ENCODE measurements around the gene LAMB1.

LAMB1 gene

DNA sequence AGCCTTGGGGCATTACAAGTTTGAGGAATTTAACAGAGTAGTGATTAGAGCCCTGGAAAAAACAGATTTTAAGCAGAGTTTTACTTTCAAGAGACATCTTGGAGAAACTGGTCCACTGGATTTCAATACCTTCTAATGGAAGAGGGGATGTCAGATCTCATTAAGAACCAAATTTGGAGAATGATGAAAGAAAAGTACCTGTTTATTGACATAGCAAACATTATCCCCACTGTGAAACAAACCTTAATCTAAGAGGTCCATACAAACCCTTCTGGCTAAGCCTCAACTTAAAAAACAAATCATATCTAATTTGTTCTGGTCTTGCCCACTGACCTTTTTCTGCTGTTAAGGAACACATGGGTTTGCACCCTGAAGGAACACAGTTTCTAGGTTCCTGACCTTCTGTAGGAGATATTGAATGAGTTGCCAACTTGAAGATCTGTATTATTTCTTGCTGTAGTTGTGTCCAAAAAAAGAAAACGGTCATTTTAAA, 53.5 kb downstream of the LAMB1 start:
- DNase-seq (ENCODE audit: extremely low read depth in 1 of 2, low read depth in 1 of 2), result no peak

DNA sequence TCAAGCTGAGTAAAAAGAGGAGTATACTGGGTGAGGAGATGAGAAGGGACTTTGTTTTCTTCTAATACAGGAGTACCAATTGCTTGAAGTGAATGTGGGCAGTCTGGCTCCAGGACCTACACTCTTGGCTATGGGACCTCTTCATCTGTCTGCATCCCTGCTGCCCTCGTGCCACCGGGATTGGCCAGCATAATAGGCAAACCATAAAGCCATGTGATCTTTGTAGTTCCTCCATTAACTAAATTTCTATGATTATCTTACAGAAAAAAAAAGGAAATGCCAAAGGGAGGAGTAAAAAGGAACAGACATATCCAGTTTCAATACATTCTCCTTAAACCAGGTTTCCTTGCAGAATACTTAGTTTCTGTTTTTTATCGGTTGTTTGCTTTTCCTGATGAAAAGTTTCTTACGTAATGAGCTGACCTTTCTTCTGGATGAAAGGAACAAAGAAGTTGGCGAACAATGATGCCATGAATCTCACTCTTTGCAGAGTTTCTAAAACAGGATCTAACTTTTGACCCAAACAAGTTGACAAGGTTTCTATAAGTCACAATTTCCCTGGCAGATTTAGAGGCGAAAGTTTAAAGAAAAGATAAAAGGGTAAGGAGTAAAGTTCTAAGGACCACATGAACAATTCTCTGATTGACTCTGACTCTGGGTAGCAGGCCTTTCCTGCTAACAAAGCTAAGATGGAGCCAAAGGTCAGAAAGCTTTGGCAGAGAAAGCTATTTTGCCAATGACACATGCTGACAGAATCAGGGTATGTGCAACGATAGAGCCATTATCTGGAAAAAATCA, 54.1 kb downstream of the LAMB1 start:
- DNase-seq (ENCODE audit: extremely low read depth in 1 of 2, low read depth in 1 of 2), result no peak

DNA sequence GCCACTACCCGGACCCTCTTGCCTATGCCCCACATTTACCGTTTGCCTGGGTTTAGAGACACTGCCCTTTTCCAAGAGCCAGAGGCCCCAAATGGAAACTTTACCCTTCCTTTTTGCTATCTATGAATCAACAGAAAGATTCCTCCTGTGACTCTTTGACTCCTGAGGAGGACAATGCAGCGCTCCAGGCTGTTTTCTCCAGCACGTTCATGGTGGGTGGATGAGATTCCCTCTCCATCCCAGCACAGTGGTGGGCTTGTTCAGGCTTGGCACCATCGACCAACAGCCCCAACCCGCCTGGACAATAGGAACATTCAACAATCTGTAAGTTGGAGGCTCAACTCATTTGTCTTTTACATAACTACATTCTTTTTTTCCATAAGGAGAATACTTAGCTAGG, 56.1 kb downstream of the LAMB1 start:
- no peak for DNase-seq (ENCODE audit: extremely low read depth in 1 of 2, low read depth in 1 of 2)

DNA sequence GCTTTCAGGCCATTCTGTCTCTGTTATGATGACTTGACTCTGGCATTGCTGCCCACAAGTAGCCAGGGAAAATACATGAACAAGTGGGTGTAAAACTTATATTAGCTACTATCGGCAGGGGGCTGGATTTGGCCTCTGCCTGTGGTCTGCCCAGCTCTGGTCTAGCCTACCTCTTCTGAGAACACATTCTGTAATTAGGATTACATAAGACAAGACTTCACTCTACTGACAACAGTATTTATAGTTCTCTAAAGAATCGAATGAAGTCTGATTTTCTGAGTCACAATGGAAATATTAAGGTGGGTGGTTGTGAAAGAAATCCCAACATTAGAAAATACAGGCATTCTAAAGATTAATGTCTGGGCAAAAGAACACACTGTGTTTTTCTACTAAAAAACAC, 56.5 kb downstream of the LAMB1 start:
- DNase-seq (ENCODE audit: extremely low read depth in 1 of 2, low read depth in 1 of 2), result no peak

DNA sequence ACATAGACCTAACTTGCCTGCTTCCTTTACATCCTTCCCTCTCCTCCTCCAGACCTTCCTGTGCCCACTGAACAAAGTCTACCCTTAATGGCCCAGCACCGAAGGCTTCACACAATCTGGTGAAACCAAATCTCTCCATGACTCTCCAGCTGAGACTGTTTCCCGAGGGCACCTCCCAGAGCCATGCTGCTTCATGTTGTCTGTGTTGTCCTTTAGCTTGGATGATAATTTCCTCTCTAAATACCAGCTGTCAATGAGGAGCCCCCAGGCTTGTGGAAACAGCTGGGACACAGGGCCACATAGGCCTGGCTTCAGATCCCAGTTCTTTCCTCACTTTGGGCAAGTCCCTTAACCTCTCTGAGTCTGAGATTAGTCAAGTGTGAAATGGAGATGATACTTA, 57.6 kb downstream of the LAMB1 start:
- no peak for DNase-seq (ENCODE audit: extremely low read depth in 1 of 2, low read depth in 1 of 2)

DNA sequence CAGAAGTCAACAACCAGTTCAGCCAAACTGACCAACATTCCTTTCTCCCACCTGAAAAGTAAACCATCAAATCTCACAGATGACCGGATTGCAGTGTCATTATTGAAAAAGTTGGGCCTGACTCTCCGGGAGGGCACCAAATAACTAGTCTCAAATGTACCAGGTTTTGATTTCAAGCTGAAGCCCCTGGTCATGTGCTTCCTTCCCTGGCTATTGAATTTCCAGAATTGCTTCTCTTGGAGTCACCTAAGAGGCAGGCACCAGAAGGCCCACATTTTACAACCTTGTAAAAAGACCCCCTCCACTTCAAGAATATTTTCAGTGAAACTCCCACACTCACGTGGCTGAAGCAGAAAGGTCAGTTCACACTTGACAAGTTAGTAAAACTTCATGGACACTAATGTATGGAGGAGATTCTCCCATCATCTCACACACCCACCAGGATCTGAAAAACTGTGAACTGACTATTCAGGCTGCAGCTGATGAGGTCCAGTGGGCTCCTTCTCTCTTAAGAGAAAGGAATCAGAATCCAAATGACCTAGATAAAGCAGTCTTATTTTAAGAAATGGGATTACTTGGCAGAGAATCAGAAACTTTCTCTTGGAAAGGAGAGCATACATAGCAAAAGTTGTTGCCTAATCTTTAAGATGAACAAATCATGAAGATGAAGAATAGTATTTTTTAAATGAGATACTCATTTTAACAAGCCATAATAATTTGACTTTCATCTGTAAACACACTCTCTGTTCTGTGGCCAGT, 58.4 kb downstream of the LAMB1 start:
- no peak for DNase-seq (ENCODE audit: extremely low read depth in 1 of 2, low read depth in 1 of 2)

DNA sequence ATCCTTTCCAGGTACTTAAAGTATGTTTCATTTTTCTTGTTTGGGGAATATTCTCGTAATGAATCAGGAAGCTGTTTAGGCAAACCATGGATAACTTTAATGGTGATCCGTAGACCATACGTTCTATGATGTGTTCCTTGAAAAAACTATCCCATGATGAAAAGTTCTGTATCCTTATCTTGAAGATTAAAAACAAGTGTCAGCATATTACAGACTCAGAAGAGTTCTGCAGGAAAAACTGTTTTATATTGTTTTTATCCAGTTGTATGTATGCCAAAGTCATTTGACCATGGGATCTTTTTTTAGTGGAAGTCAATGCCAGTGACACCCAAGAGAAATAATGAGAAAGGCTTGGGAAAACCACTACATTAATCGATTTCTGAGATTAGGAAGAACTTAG, 59.9 kb downstream of the LAMB1 start:
- DNase-seq (ENCODE audit: extremely low read depth in 1 of 2, low read depth in 1 of 2), result no peak

DNA sequence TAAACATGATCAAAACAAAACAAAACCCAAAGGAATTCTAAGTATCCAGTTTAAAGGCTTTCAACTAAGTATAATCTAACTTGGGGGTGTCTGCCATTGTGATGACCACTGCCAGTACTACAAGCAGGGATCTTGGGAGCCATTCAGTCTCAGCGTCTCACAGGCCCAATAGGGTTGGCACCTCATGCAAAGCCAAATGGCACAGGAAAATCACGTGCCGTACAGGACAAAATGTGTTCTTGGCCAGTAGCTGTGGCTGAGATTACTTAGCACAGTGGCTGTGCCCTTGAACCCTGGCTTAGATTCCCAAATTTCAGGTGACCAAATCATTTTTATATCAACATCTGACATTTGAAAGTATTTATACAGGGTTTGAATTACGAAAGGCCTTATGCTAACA, 62.0 kb downstream of the LAMB1 start:
- no peak for DNase-seq (ENCODE audit: extremely low read depth in 1 of 2, low read depth in 1 of 2)

DNA sequence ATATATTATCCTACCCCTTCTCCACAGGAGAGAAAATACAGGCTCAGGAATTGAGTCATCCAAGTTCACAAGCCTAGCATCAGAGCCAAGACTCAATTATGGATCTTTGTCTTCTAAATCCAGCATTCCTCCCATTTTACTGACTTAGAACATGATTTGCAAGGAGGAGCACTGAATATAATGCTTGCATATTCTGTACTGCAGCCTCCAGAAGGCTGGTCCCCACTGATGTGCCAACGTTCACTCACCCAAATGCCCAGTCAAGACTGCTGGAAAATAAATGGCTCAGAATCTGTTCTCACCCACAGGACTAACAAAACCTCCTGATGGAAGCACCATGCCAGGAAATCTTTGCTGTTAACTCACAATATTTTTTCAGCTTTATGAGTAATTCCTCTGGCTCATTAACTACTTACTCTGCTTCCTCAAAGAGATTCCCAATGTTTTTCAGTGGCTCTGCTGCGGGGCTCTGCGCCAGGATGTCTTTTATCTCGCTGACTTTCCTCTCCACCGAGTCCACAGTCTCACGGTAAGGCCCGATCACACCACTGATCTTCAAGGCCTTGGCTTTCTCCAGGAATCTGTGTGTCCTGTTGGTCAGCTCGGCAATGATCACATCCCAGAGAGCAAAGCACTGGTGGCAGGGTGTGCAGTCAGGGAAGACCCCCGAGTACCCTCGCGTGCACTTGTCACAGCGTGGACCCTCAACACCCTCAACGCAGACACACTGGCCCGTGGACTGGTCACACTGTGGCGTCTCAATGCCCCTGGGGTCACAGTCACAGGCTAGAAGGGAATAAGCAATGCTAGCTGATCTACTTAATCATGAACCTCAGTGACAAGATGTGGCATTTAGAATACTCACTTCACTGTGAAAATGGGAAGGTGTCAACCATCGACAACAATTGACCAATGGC, 63.1 kb downstream of the LAMB1 start:
- DNase-seq (ENCODE audit: extremely low read depth in 1 of 2, low read depth in 1 of 2), result no peak

DNA sequence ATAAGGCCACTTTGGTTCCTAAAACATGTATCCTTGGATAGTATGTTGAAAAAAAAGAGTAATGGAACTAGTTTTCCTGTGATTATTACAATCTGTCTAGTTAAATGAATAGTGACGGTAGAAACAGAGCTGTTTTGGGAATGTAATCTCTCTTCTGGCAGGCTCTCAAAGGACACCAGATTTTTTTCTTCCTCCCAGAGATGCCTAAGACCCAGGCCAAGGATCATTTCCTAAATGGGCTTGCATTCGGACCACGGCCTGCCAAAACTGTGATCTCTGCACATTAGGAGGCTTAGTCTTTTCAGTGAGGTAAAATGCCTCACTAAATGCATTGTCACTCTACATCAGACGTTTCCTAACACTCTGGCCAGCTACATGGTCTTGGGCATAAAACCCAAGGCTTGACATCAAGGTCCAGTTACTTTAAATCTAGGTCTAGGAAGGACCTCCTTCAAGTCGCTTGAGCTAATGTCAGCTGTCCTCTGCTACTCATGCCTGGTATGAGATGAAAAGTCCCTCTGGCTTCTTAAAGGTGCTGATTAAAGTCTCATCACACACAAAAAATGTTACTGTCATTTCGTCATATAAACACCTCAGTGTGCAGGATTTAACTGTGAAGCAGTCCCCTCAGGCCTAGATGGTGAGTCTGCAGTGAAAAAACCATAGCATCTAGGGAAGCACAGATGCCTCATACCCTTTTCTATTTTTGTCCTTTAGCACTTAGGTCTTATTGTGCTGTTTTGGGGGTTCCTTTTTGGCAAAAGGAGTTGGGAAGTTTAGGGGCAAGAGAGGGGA, 64.3 kb downstream of the LAMB1 start:
- no peak for DNase-seq (ENCODE audit: extremely low read depth in 1 of 2, low read depth in 1 of 2)

DNA sequence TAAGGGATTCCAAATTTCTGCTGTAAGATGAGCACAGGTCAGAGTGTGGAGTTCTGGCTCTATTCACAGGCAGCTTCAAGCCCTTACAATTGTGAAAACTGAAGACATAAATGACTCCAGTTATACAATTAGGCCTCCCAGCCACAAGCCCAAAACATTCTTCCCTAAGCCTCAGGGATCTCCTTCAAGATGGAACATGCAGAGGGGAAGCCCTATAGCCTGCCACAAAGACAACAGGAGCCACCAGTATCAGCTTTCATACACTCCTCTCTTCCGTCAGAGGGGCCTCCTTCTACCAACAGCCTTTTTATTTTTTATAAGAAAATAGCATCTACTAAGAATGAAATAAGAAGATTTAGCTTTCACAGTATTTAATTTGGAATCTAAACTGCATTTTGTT, 65.4 kb downstream of the LAMB1 start:
- no peak for DNase-seq (ENCODE audit: extremely low read depth in 1 of 2, low read depth in 1 of 2)

DNA sequence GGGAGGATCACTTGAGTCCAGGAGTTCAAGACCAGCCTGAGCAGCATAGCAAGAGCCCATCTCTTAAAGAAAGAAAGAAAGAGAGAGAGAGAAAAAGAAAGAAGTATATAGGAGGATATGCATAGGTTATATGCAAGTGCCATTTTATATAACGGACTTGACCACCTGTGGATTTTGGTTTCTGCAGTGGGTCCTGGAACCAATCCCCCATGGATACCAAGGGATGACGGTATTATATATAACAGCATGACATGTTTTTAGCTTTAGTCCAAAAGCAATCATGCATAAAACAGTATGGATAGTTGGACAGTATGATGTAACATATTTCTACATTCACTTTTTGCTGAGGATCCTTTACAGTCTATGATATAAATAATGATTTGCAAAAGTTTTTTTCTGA, 66.6 kb downstream of the LAMB1 start:
- no peak for DNase-seq (ENCODE audit: extremely low read depth in 1 of 2, low read depth in 1 of 2)

DNA sequence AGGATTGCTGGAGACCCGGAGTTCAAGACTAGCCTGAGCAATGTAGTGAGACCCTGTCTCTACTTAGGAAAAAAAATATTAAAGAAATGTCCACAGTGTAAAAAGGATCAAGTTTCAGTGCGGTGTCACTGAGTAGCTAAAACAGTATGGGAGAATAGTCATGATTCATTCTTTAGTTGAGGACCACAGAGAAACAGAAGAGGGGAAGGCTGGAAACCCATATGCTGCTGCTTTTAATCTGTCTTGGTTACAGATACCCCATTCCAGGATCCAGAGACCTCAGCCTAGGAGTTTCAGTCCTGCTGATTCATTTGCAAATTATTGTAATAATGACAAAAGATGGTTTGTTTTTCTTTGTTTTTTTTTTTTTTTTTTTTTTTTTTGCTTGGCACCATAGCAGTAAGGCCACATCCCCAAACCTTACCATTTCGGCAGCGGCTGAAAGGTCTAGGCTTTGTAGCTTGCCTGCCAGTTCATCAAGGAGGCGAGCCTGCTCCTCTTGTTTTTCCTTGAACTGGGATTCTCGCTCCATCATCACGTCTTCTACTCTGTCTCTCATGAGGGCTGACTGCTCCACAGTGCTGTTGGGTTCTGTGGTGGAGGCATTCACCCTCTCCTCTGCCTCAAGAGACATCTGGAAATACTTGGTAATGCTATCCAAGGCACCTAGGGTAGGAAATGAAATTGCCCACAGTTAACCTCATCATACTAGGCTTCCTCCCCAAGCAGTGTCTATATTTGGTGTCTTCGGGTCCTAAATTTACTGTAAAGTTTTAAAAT, 67.8 kb downstream of the LAMB1 start:
- no peak for DNase-seq (ENCODE audit: extremely low read depth in 1 of 2, low read depth in 1 of 2)

DNA sequence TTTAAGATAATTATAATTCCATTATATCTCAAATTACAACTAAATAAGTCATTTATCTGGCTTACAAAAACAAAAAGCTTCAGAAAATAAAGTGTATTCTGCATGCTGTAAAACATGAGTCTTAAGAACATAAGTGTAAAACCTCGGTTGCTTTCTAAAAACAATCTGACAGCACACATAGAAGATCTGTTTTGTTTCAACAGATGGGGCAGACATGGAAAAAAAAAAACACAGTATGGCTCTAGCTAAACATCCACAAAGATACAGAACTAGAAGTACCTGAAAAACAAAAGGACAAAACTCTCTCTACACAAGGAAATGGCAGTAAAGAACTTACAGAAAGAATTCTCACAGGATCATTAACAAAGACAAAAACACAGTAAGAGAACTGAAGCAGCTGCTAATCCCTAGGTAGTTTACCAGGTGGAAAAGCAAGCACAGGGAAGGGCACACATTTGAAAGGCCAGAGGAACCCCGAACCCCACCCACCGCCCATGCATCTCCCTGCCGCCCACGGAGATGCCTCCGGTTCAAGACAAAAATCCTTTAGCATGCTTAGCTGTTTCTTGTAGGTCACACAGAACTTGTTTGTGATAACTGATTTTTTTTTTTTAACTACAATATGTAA, 69.5 kb downstream of the LAMB1 start:
- no peak for DNase-seq (ENCODE audit: extremely low read depth in 1 of 2, low read depth in 1 of 2)

DNA sequence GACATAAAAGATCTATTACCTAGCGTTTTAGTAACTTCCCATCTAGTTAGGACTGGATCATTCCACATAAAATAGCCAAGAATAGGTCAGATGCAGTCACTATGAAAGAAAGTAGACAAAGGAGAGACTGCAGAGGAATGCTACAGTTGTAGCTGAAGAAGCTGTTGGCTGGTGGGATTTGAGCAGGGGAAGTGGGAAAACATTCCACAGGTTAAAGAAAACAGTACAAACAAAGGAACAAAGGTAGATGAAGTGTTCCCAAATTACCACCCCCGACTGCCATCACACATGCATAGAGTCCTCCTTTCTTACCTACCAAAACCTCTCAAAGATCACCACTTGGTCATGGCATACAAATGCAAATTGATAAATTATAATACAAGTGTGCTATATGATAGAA, 70.2 kb downstream of the LAMB1 start:
- no peak for DNase-seq (ENCODE audit: extremely low read depth in 1 of 2, low read depth in 1 of 2)

DNA sequence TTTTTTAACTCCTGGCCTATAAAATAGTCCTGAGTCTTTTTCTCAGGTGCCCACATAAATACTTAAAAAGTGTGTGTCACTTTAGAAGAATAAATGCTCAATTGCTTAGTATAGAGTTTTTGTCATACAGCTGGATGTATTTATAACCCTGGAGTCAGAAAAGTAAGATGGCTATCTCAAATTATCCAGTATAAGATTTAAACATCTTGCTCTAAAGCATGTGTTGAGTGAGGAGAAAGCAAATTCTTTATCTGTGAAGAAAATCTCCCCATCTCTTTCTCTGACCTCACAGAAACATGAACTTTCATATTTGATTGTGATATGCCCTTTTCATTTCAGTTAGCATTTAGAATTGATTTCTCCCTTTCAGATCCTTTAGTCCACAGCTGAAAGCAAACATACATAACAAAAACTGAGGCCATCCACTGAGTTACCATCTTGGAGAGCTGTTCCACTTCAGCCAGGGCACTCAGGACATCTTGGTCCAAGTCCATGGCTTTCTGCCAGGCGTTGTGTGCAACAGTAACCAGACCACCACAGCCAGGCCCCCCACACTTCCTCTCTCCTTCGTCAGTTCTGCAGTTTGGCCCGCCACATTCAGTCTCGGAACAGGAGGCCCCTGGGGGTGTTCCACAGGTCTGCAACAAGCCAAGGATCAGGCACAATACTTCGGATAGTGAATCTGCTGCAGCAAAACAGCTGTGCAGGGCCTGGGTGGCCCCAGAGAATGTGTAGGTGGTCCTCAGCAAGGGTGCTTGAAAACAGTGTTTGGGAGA, 71.0 kb downstream of the LAMB1 start:
- no peak for DNase-seq (ENCODE audit: extremely low read depth in 1 of 2, low read depth in 1 of 2)

DNA sequence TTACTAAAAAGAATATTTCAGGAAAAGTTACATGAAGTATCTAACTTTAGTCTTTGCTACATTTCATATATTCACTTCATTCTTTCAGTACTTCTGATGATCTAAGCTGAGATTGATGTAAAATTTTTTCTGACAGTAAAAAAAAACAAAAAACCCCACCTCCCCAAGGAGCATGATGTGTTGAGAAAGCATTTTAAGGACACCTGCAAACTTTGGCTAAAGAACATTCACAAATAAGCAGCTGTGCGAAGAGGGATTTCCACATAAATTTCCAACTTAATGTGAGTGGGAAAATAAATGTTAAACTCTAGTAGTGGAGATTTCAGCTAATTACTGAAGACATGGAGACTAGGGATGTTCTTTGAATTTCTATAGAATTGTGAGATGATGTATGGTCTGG, 76.5 kb downstream of the LAMB1 start:
- DNase-seq (ENCODE audit: extremely low read depth in 1 of 2, low read depth in 1 of 2), result no peak

DNA sequence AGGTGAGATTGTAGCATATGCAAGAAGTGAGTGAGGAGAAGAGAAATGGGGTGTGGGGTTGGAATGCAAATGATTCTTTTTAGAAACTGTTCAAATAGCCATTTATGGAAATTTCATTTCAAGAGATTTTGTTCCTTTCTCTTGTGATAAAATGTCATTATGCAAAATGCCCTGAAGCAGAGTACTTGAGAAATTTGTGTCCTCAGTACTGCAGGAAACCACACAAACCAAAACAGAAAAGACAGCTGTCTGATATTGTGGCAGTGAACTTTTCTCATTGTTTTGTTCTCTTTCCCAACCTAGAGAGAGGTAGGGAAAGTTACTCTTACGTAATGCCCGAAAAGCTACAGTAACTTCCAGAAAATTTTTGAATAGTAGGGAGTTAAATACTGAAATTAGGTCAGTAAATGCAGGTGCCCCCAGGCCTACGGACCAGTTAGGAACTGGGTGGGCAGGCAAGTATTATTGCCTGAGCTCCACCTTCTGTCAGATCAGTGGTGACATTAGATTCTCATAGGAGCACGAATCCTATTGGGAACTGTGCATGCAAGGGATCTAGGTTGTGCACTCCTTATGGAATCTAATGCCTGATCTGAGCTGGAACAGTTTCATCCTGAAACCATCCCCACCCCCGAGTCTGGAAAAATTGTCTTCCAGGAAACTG, 78.0 kb downstream of the LAMB1 start:
- no peak for DNase-seq (ENCODE audit: extremely low read depth in 1 of 2, low read depth in 1 of 2)

Data from stimulated activated CD8-positive, alpha-beta memory T cell treated with anti-CD3 and anti-CD28 coated beads, Interleukin-7, amount 100 ng/mL, for 48 hours (primary cell).